ENCODE data around the gene BICDL1. TPM values are rescaled to one million over a fixed set of nuclear protein-coding genes. Genes with fewer than 3 reads are reported as not detected.

Gene BICDL1
- total RNA-seq, 3 donors from 2014 or later, result 6.7 to 10.6 (median 6.8) TPM

DNA sequence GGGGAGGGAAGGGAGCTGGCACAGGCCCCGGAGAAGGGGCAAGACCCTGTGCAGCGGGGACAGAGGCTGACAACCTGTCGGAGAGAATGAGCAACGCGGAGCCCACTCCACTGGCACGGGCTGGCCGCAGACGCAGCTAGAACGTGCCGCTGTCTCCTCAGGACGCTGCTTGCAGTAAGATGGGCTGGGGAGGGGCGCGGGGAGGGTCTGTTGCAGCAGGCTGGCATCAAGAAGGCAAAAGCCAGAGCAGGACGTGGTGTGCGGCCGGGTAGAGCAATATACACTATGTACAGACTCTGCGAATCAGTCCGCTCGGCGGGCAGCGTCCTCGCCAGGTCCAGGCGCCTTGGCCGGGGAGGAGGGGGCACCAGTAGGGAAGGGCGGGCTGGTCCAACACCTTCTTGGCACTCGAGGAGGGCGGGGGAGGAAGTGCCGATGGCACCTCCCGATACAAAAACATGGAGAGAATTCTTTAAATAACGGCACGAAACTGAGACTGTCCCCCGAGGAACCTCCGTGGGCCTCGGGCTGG lies 107.7 kb downstream of the BICDL1 start:
- Histone ChIP-seq H3K9me3 (no peaks in the 10 kb centered on the region), H3K4me1 (ENCODE audit: low read depth) (no peaks in the 10 kb centered on the region), H3K4me3 (no peak overlapping the region), H3K36me3 (ENCODE audit: low read depth) (peaks cover 8% of the 10 kb centered on the region)
- ATAC-seq, result no peak
- intact Hi-C loops (cut with DNase I, micrococcal nuclease), result no loop called here
- DNase-seq, result peak in 1 of 3 donors; percentile 42
- TF ChIP-seq, protein P1, sequence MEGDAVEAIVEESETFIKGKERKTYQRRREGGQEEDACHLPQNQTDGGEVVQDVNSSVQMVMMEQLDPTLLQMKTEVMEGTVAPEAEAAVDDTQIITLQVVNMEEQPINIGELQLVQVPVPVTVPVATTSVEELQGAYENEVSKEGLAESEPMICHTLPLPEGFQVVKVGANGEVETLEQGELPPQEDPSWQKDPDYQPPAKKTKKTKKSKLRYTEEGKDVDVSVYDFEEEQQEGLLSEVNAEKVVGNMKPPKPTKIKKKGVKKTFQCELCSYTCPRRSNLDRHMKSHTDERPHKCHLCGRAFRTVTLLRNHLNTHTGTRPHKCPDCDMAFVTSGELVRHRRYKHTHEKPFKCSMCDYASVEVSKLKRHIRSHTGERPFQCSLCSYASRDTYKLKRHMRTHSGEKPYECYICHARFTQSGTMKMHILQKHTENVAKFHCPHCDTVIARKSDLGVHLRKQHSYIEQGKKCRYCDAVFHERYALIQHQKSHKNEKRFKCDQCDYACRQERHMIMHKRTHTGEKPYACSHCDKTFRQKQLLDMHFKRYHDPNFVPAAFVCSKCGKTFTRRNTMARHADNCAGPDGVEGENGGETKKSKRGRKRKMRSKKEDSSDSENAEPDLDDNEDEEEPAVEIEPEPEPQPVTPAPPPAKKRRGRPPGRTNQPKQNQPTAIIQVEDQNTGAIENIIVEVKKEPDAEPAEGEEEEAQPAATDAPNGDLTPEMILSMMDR (IDR thresholded peaks at IDR 0.05), result no peak

DNA sequence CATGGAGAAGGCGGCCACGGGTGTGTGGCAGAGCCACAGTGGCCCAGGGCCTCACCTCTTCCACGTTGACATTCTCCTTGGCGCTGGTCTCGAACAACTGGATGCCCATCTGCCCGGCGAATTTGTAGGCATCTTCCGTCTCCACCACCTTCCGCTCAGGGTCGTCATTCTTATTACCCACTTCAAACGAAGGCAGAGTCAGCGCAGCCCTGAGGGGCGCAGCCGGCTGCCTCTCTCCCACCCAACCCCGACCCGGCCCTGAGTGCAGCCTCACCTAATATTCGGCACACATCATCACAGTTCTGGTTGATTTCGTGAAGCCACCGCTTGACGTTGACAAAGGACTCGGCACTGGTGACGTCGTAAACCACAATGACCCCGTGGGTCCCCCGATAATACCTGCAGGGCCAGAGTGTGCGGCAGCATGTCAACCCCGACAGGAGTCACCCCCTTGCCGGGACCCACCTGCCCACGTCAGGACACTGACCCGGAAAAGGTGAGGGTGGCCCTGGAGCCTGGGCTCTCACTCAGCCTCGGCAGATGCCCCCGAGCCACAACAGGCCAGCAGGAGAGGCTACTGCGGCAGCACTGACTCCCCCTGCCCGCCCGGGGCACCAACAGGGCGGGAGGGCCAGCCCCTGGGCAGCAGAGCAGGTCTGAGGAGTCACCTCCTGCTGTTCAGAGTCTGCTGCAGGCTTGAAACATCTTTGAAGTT lies 109.9 kb downstream of the BICDL1 start:
- H3K36me3 ChIP-seq (ENCODE audit: low read depth), result peaks cover 8% of the 10 kb centered on the region
- H3K4me1 ChIP-seq (ENCODE audit: low read depth), result no peaks in the 10 kb centered on the region
- no peak for ATAC-seq

DNA sequence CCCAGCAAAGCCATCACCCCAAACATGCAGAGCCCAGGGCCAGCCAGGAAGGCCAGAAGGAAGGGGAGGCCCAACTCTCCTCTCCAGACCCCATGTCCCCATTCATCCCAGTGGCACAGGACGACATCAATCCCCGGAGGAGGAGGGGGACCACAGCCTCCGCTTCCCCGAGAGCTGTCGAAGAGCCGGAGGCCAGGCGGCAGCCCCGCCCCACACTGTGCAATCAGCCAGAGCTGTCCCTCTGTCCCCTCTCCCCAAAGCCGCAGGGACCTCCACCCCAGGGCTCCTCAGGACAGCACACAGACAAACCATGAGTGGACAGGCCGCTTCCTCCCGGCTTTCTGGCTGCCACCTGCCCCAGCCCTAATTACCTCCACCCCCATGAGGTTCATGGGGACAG lies 110.7 kb downstream of the BICDL1 start:
- peaks cover 8% of the 10 kb centered on the region for H3K36me3 ChIP-seq (ENCODE audit: low read depth)

More for the DNA sequence above, 109.9 kb downstream of the BICDL1 start:
- Histone ChIP-seq H3K9me3 (no peaks in the 10 kb centered on the region), H3K4me3 (no peak overlapping the region)
- intact Hi-C loops (cut with DNase I, micrococcal nuclease), result no loop called here
- DNase-seq, result no peak
- TF ChIP-seq, protein P1 (IDR thresholded peaks at IDR 0.05), result no peak

GRCh38 chr12:120100630-120101029 lies 111.6 kb downstream of the BICDL1 start:
- H3K4me1 ChIP-seq (ENCODE audit: low read depth), result no peaks in the 10 kb centered on the region
- H3K9me3 ChIP-seq, result no peaks in the 10 kb centered on the region
- no peak for ATAC-seq
- H3K36me3 ChIP-seq (ENCODE audit: low read depth), result peaks cover 8% of the 10 kb centered on the region
- H3K4me3 ChIP-seq, result no peak overlapping the region
- intact Hi-C loops (cut with DNase I, micrococcal nuclease), result no loop called here
- peak in 1 of 3 donors; percentile 37 for DNase-seq
- TF ChIP-seq, protein P1 (IDR thresholded peaks at IDR 0.05), result no peak

More for the DNA sequence above, 110.7 kb downstream of the BICDL1 start:
- TF ChIP-seq, protein P1 (IDR thresholded peaks at IDR 0.05), result no peak
- H3K9me3 ChIP-seq, result no peaks in the 10 kb centered on the region
- intact Hi-C loops (cut with DNase I, micrococcal nuclease), result no loop called here
- H3K4me3 ChIP-seq, result no peak overlapping the region
- DNase-seq (no peak), ATAC-seq (no peak)
- H3K4me1 ChIP-seq (ENCODE audit: low read depth), result no peaks in the 10 kb centered on the region

DNA sequence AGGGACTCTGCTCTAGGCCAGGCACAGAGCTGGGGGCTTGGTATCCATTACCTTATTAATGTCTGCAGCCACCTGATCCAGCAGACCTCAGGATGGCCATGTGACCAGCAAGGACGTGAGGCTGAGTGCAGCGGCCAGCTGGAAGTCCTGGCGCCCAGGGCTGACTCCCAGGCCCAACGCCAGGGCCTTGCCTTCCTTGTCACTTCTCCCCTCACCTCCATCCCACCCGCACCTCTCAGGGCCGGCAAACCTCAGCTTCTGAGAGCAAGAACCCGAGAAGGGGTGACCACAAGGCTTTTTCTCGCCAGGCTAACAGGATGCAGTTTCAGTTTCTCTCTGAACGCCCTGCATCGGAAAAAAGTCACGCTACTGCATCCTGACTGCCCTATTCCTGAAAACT lies 112.1 kb downstream of the BICDL1 start:
- DNase-seq (no peak), ATAC-seq (no peak)
- H3K4me3 ChIP-seq, result no peak overlapping the region
- H3K9me3 ChIP-seq, result no peaks in the 10 kb centered on the region
- peaks cover 8% of the 10 kb centered on the region for H3K36me3 ChIP-seq (ENCODE audit: low read depth)
- intact Hi-C loops (cut with DNase I, micrococcal nuclease), result no loop called here
- no peaks in the 10 kb centered on the region for H3K4me1 ChIP-seq (ENCODE audit: low read depth)
- TF ChIP-seq, protein P1 (IDR thresholded peaks at IDR 0.05), result no peak

Data from mucosa of descending colon (tissue), 3 donors.